OCI-LY1 (cell line): ENCODE results near the gene DNAAF5.

Experiments
- EZH2 ChIP-seq: fragments of 200-600 bp; sonication (generic), shearing (Covaris generic); IDR thresholded peaks from 2 replicates; pipeline ENCODE4 v1.8.0; 2017; ENCODE audit warnings: borderline replicate concordance, mixed run types, mild to moderate bottlenecking, antibody characterized with exemption, low read length, moderate library complexity, mixed read lengths
- TF ChIP-seq, protein P1 (sequence below): fragments of 200-600 bp; sonication (generic), shearing (Covaris generic); IDR thresholded peaks from 2 replicates; pipeline ENCODE4 v1.5.1; 2017; ENCODE audit warnings: mild to moderate bottlenecking, antibody characterized with exemption, low read length, moderate library complexity, mixed read lengths

DNA sequence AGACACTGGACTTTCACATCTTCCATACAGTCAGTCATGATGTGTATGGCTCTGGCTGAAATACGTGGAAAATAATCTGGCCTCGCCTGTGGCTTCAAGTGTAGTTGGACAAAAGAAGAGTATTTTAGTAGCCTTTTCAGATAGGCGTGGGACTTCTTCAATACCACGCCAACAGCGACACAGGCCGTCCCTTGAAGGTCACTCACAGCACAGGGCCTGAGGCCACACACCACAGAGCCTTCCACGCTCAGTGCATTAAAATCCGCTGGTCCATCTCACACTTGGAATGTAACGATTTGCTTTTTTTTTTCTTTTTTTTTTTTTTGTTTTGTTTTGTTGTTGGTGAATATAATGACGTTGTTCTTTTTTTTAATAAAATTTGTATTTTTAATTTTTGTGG lies 54.0 kb downstream of the DNAAF5 start:
- TF ChIP-seq, protein P1, sequence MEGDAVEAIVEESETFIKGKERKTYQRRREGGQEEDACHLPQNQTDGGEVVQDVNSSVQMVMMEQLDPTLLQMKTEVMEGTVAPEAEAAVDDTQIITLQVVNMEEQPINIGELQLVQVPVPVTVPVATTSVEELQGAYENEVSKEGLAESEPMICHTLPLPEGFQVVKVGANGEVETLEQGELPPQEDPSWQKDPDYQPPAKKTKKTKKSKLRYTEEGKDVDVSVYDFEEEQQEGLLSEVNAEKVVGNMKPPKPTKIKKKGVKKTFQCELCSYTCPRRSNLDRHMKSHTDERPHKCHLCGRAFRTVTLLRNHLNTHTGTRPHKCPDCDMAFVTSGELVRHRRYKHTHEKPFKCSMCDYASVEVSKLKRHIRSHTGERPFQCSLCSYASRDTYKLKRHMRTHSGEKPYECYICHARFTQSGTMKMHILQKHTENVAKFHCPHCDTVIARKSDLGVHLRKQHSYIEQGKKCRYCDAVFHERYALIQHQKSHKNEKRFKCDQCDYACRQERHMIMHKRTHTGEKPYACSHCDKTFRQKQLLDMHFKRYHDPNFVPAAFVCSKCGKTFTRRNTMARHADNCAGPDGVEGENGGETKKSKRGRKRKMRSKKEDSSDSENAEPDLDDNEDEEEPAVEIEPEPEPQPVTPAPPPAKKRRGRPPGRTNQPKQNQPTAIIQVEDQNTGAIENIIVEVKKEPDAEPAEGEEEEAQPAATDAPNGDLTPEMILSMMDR: no peak
- TF ChIP-seq EZH2: no peak
